Measurements from ENCODE around the gene FAU. TPM values are rescaled to one million over a fixed set of nuclear protein-coding genes. Genes with fewer than 3 reads are reported as not detected.

Gene FAU
- total RNA-seq, 1 donor from 2014 or later: 734 TPM

GRCh38 chr11:65129649-65130441, 7.9 kb upstream of the FAU start:
- Mint-ChIP-seq H3K9me3 (ENCODE audit: unreplicated experiment) (no peaks in the 10 kb centered on the region), H3K36me3 (ENCODE audit: unreplicated experiment) (peaks cover 12% of the 10 kb centered on the region), H3K4me3 (ENCODE audit: unreplicated experiment) (no peak overlapping the region), H3K27me3 (ENCODE audit: unreplicated experiment) (no peaks in the 10 kb centered on the region), H3K4me1 (ENCODE audit: unreplicated experiment) (peaks cover 13% of the 10 kb centered on the region), H3K27ac (ENCODE audit: unreplicated experiment) (no peak overlapping the region)
- no peak for TF ChIP-seq CTCF (IDR thresholded peaks at IDR 0.05)
- peak; percentile 82 for DNase-seq (ENCODE audit: extremely low spot score, unreplicated experiment)

GRCh38 chr11:65128182-65129145, 6.5 kb upstream of the FAU start:
- peaks cover 15% of the 10 kb centered on the region for H3K36me3 Mint-ChIP-seq (ENCODE audit: unreplicated experiment)
- DNase-seq (ENCODE audit: extremely low spot score, unreplicated experiment): no peak
- H3K9me3 Mint-ChIP-seq (ENCODE audit: unreplicated experiment): no peaks in the 10 kb centered on the region
- no peaks in the 10 kb centered on the region for H3K27me3 Mint-ChIP-seq (ENCODE audit: unreplicated experiment)
- no peak for TF ChIP-seq CTCF (IDR thresholded peaks at IDR 0.05)
- H3K4me3 Mint-ChIP-seq (ENCODE audit: unreplicated experiment): no peak overlapping the region
- peaks cover 15% of the 10 kb centered on the region for H3K4me1 Mint-ChIP-seq (ENCODE audit: unreplicated experiment)
- no peak overlapping the region for H3K27ac Mint-ChIP-seq (ENCODE audit: unreplicated experiment)

GRCh38 chr11:65127473-65128181, 5.7 kb upstream of the FAU start:
- peaks cover 12% of the 10 kb centered on the region for H3K4me1 Mint-ChIP-seq (ENCODE audit: unreplicated experiment)
- H3K36me3 Mint-ChIP-seq (ENCODE audit: unreplicated experiment): peaks cover 15% of the 10 kb centered on the region
- no peaks in the 10 kb centered on the region for H3K9me3 Mint-ChIP-seq (ENCODE audit: unreplicated experiment)
- H3K27me3 Mint-ChIP-seq (ENCODE audit: unreplicated experiment): no peaks in the 10 kb centered on the region
- H3K27ac Mint-ChIP-seq (ENCODE audit: unreplicated experiment): no peak overlapping the region
- H3K4me3 Mint-ChIP-seq (ENCODE audit: unreplicated experiment): no peak overlapping the region
- no peak for DNase-seq (ENCODE audit: extremely low spot score, unreplicated experiment)
- TF ChIP-seq CTCF (IDR thresholded peaks at IDR 0.05): no peak

- H3K4me3 Mint-ChIP-seq (ENCODE audit: unreplicated experiment): no peak overlapping the region
- H3K9me3 Mint-ChIP-seq (ENCODE audit: unreplicated experiment): no peaks in the 10 kb centered on the region
- H3K4me1 Mint-ChIP-seq (ENCODE audit: unreplicated experiment): peaks cover 17% of the 10 kb centered on the region
- H3K27me3 Mint-ChIP-seq (ENCODE audit: unreplicated experiment): no peaks in the 10 kb centered on the region
- no peak overlapping the region for H3K27ac Mint-ChIP-seq (ENCODE audit: unreplicated experiment)
- no peak for DNase-seq (ENCODE audit: extremely low spot score, unreplicated experiment)
- peaks cover 16% of the 10 kb centered on the region for H3K36me3 Mint-ChIP-seq (ENCODE audit: unreplicated experiment)
- no peak for TF ChIP-seq CTCF (IDR thresholded peaks at IDR 0.05)
These were observed 4.8 kb upstream of the FAU start for GRCh38 chr11:65126624-65127274.

All from osteocyte (in vitro differentiated cells).